HG02884 (cell line): ENCODE measurements around the gene LPO.

Source experiments
- ATAC-seq: cut with Tn5 transposase; IDR thresholded peaks from one replicate; pipeline ENCODE4 v1.9.1; 2021; ENCODE audit warnings: mild to moderate bottlenecking, moderate library complexity; ENCODE audit not compliant: unreplicated experiment

LPO gene

DNA sequence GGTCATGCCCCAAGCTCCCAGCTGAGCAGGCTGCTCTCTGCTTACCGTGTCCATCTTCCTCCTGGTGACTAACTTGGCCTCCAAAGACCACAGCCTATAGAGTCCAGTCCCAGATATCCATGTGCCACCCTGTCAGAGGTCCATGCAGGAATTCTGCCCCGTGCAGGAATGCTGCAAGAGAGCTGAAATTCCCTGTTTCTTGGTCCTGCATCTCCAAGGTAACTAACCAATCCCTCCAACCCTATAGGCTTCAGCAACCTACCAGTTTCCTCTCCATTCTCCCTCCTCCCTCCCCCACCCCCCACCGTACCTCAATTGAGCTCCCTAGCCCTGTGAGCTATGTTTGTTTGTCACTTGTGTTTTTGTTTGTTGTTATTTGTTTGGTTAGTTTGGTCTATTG is 9.7 kb upstream of the LPO start:
- no peak for ATAC-seq

GRCh38 chr17:58229384-58229783 is 9.0 kb upstream of the LPO start:
- ATAC-seq: no peak

- no peak for ATAC-seq
Observed at GRCh38 chr17:58229881-58230280, 8.5 kb upstream of the LPO start.

GRCh38 chr17:58231641-58232040 is 6.7 kb upstream of the LPO start:
- no peak for ATAC-seq

GRCh38 chr17:58232707-58233156 is 5.7 kb upstream of the LPO start:
- peak; percentile 57 for ATAC-seq

- no peak for ATAC-seq
Observed at GRCh38 chr17:58233543-58233942, 4.8 kb upstream of the LPO start.

DNA sequence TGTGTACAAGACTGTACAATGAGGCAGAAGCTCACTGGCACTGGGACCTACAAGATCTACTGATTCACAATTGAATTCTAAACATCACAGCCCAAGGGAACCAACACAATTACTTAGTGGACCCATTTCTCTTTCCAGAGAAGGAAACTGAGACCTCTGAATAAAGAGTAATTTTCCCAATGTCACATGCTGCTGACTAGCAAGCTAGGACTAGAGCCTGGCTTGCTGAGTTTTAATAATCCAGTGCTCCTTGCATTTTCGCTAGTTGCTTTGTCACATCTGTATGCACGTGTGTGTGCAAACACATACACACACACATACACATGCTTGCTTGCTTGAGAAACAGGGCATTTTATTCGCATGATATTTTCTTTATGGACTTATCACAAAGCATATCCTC is 3.9 kb upstream of the LPO start:
- ATAC-seq: no peak

DNA sequence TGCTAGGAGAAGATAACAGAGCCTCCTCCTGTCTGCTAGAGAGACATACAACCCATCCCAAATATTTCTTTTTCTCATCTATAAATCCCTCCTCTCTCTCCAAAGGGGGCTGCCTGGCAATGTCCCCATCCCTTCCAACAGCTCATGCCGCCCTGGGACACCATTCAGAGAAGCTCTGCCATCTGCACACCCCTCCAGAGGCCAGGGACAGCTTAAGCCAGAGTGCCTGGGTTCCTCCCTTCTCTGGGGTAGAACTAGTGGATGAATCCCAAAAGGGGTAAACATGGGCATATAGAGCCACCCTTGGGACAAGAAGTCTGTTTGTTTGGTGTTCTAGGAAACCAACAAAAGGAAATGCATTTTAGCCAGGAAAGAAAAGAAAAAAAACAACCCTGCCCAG is 2.6 kb upstream of the LPO start:
- ATAC-seq: no peak

- ATAC-seq: no peak
Observed at GRCh38 chr17:58236394-58236793, 2.0 kb upstream of the LPO start.

DNA sequence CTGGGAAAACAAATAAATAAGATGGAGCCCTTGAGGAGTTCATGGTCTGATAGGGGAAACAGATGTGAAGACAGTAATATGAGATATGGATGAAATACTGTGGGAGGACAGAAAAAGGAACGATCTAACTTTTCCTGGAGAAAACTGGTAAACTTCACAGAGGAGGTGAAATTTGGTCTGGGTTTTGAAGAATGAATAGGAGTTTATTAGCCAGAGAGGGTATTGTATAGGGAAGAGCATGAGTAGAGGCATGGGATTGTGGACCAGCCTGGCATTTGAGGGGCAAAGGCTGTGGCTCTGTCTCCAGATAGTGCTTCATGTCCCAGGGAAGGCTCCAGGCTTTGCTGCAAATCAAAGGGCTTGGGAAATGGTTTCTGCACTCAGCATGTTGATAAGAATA is 1.6 kb downstream of the LPO start:
- no peak for ATAC-seq

GRCh38 chr17:58242171-58242784 is 3.9 kb downstream of the LPO start:
- ATAC-seq: no peak

DNA sequence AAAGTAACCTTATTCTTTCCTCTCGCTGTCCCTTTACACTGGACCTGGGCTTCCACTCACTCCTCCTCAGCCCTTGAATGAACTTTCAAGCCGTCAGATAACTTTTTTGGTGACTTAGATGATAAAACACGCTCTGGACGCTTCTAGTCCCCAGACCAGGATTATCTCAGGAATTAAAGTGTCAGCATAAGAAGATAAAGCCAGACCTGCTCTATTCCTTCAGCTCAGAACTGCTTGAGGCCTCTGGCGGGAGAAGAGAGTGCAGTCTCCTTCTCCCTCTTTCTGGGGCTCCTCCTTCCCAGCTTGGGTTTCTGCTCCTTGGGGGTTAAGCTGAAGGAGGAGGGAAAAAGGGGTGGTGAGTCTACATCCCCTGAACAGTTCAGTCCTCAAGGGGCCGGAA is 6.6 kb downstream of the LPO start:
- no peak for ATAC-seq

GRCh38 chr17:58245428-58246103 is 7.2 kb downstream of the LPO start:
- ATAC-seq: no peak

- no peak for ATAC-seq
Observed at GRCh38 chr17:58246104-58246740, 7.8 kb downstream of the LPO start.

- no peak for ATAC-seq
Observed at GRCh38 chr17:58246781-58247180, 8.4 kb downstream of the LPO start.

- no peak for ATAC-seq
Observed at GRCh38 chr17:58247511-58248363, 9.4 kb downstream of the LPO start.

DNA sequence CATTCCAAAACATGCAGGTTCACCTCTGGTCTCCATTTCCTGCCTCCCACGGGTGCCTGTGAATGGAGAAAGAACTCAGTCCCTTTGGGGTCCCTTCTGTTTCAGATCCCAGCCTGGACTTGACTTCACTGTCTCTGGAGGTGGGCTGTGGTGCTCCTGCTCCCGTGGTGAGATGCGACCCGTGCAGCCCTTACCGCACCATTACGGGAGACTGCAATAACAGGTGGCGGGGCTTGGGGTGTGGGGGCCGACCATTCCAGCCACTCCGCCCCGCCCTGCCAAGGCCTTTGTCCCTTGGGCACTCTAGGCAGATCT is 10.5 kb downstream of the LPO start:
- no peak for ATAC-seq

DNA sequence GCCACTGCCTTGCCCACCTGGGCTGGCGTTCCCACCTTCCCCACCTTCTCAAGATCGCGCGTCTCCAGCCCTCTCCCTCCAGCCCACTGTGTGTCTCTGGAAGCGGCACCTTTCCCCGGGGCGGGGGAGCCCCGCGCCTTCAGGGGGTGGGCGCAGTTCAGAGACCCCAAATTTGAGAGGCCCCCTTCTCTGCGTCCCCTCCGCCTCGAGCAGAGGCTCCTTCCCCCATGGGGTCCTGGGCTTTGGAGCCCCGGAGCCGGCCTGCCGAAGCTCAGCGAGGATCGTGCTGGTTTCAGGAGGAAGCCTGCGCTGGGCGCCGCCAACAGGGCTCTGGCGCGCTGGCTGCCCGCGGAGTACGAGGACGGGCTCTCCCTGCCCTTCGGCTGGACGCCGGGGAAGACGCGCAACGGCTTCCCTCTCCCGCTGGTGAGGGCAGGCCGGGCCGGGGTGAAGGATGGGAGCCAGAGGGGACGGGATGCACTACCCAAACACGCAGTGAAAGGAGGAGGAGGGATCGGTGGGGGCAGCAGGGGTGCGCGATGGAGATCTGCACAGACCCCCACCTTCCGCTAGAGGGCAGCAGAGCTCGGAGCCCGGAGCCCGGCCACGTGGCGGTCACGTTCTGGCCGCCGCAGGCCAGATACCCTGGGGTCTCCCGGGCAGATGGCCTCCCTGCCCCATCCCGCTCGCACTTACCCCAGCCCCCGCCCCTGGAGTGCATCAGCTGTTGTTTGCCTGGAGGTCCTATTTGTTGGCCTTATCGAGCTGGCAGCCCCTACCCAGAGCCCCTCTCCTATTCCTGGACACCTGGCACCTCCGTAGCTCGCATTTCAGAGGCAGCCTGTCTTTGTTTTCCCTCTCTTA is 11.1 kb downstream of the LPO start:
- ATAC-seq: no peak

DNA sequence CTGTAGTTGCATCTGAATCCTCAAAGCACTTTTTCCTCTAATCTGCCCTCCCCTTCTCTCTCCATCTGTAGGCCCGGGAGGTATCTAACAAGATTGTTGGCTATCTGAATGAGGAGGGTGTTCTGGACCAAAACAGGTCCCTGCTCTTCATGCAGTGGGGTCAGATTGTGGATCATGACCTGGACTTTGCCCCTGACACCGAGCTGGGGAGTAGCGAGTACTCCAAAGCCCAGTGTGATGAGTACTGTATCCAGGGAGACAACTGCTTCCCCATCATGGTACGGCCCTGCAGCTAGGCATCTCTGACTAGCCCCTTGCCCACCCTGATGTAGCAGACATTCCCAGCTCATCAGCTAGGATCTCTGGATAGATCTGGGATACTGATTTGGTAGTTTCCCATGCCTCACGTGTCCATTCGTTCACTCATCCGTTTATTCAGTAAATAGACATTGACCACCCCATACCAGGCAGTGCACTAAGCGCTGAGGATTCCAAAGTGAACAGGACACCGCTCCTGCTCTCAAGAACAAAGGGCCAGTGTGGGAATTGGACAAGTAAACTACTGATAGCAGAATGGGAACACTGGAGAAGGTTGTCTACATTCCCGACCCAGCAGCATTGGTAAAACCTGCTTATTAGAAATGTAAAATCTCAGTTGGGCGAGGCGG is 12.1 kb downstream of the LPO start:
- ATAC-seq: no peak

GRCh38 chr17:58252141-58252540 is 13.8 kb downstream of the LPO start:
- no peak for ATAC-seq
